ENCODE data around the gene CRK. TPM values are rescaled to one million over a fixed set of nuclear protein-coding genes. Genes with fewer than 3 reads are reported as not detected.
"Not testable (repeated sequence)": the region's sequence is repeated elsewhere in the genome, so short reads cannot be mapped to it uniquely, and the experiment has no call there.

The CRK gene
- total RNA-seq, 3 donors from 2014 or later: 73.9 to 85.3 (median 74.0) TPM

- ATAC-seq: peak; percentile 19
- intact Hi-C loops (cut with DNase I, micrococcal nuclease): no loop called here
Observed at GRCh38 chr17:1422885-1423284, 33.1 kb downstream of the CRK start.

GRCh38 chr17:1421470-1421869 lies 34.6 kb downstream of the CRK start:
- Histone ChIP-seq H3K4me3 (no peak overlapping the region), H3K36me3 (ENCODE audit: low read depth) (no peaks in the 10 kb centered on the region), H3K9me3 (no peaks in the 10 kb centered on the region), H3K4me1 (ENCODE audit: low read depth) (no peaks in the 10 kb centered on the region)
- TF ChIP-seq, protein P1, sequence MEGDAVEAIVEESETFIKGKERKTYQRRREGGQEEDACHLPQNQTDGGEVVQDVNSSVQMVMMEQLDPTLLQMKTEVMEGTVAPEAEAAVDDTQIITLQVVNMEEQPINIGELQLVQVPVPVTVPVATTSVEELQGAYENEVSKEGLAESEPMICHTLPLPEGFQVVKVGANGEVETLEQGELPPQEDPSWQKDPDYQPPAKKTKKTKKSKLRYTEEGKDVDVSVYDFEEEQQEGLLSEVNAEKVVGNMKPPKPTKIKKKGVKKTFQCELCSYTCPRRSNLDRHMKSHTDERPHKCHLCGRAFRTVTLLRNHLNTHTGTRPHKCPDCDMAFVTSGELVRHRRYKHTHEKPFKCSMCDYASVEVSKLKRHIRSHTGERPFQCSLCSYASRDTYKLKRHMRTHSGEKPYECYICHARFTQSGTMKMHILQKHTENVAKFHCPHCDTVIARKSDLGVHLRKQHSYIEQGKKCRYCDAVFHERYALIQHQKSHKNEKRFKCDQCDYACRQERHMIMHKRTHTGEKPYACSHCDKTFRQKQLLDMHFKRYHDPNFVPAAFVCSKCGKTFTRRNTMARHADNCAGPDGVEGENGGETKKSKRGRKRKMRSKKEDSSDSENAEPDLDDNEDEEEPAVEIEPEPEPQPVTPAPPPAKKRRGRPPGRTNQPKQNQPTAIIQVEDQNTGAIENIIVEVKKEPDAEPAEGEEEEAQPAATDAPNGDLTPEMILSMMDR (IDR thresholded peaks at IDR 0.05): no peak
- ATAC-seq (no peak), DNase-seq (no peak)
- intact Hi-C loops (cut with DNase I, micrococcal nuclease): no loop called here

More at GRCh38 chr17:1422885-1423284, 33.1 kb downstream of the CRK start:
- Histone ChIP-seq H3K9me3 (no peaks in the 10 kb centered on the region), H3K36me3 (ENCODE audit: low read depth) (no peaks in the 10 kb centered on the region), H3K4me3 (no peak overlapping the region), H3K4me1 (ENCODE audit: low read depth) (peaks cover under 1% of the 10 kb centered on the region)
- TF ChIP-seq, protein P1 (IDR thresholded peaks at IDR 0.05): no peak
- no peak for DNase-seq

- TF ChIP-seq, protein P1 (IDR thresholded peaks at IDR 0.05): no peak
- H3K9me3 ChIP-seq: no peaks in the 10 kb centered on the region
- no peaks in the 10 kb centered on the region for H3K4me1 ChIP-seq (ENCODE audit: low read depth)
- no peaks in the 10 kb centered on the region for H3K36me3 ChIP-seq (ENCODE audit: low read depth)
- no peak for DNase-seq
- ATAC-seq: no peak
- H3K4me3 ChIP-seq: no peak overlapping the region
- intact Hi-C loops (cut with DNase I, micrococcal nuclease): no loop called here
Observed at GRCh38 chr17:1420981-1421380, 35.1 kb downstream of the CRK start.

DNA sequence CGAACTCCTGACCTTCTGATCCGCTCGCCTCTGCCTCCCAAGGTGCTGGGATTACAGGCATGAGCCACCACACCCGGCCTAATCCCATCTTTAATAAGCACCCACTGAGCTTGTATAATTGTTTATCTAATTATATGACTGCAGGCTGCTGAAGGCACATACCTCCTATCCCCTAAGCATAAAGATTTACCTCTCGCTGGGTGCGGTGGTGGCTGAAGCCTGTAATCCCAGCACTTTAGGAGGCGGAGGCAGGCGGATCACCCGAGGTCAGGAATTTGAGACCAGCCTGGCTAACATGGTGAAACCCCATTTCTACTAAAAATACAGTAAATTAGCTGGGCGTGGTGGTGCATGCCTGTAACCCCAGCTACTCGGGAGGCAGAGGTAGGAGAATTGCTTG lies 35.9 kb downstream of the CRK start:
- intact Hi-C loops (cut with DNase I, micrococcal nuclease): no loop called here
- Histone ChIP-seq H3K4me1 (ENCODE audit: low read depth) (no peaks in the 10 kb centered on the region), H3K9me3 (no peaks in the 10 kb centered on the region), H3K36me3 (ENCODE audit: low read depth) (no peaks in the 10 kb centered on the region), H3K4me3 (no peak overlapping the region)
- TF ChIP-seq, protein P1 (IDR thresholded peaks at IDR 0.05): no peak
- ATAC-seq: no peak
- DNase-seq: peak in 1 of 3 donors; percentile 17

DNA sequence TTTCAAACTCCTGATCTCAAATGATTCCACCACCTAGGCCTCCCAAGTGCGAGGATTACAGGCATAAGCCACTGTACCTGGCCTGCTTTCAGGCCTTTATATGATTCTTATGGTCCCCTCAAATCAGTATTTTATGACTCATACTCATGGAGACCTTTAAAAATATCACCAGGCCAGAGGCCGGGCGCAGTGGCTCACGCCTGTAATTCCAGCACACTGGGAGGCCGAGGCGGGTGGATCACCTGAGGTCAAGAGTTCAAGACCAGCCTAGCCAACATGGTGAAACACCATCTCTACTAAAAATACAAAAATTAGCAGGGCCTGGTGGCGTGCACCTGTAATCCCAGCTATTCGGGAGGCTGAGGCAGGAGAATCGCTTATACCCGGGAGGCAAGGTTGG lies 37.6 kb downstream of the CRK start:
- DNase-seq: peak in 1 of 3 donors; percentile 17
- H3K36me3 ChIP-seq (ENCODE audit: low read depth); ATAC-seq; H3K4me3 ChIP-seq; H3K9me3 ChIP-seq; H3K4me1 ChIP-seq (ENCODE audit: low read depth); intact Hi-C loops (cut with DNase I, micrococcal nuclease): not testable (repeated sequence)

- H3K9me3 ChIP-seq: no peaks in the 10 kb centered on the region
- intact Hi-C loops (cut with DNase I, micrococcal nuclease): no loop called here
- ATAC-seq: no peak
- TF ChIP-seq, protein P1 (IDR thresholded peaks at IDR 0.05): no peak
- H3K4me3 ChIP-seq: no peak overlapping the region
- peak in 1 of 3 donors; percentile 15 for DNase-seq
- no peaks in the 10 kb centered on the region for H3K36me3 ChIP-seq (ENCODE audit: low read depth)
- no peaks in the 10 kb centered on the region for H3K4me1 ChIP-seq (ENCODE audit: low read depth)
Observed at GRCh38 chr17:1416414-1416813, 39.6 kb downstream of the CRK start.

Measured in mucosa of descending colon (tissue), 3 donors.